ENCODE data around the gene NTRK2. TPM values are rescaled to one million over a fixed set of nuclear protein-coding genes. Genes with fewer than 3 reads are reported as not detected.
A peak's percentile ranks its signal among the peaks of the same experiment; 100 is the strongest.

The NTRK2 gene
- total RNA-seq, 1 donor from 2014 or later: 23.8 TPM

DNA sequence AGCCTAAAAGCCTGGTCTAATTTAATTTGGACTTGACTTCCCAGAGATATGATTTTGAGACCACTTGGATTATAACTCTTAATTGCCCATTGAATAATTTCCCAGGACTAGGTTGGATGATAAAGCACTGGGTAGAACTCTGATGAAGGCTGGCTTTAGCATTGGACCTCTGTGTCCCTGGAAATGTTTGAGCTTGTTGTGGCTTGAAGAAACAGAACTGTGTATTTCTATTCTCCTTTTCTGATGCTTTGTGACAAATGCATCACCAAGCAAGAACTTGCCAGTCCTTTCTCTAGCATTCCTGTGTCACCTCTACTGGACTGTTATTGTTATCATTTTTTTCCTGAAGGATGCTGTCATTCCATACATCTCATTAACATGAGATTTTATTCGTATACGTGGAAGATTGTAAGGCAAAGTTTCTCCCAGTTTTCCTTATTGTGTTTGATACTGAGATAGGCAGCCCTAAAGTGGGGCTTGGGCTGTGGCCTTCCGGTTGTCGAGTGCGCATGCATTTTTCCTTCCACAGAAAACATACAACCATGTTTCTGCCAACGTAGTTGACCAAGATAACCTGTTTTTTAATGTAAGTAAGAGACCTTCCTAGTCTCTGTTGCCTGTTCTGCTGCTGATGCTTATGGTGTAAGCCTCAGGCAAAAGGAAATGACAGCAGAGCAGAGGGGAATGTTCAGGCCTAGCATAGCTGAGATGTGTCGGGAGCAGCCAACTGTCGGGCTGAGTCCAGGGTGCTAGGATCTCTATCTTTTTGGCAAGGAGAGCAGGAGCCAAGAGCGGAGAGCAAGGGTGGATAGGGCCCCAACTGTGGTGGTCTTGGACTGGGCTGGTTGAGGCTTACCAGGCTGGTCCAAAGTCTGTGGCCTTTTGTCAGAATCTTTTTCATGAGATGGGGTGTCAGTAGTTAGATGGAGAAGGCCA lies 2.3 kb downstream of the NTRK2 start:
- peak overlapping the region; percentile 64 to 67 for H3K27ac ChIP-seq
- TF ChIP-seq, protein P1, sequence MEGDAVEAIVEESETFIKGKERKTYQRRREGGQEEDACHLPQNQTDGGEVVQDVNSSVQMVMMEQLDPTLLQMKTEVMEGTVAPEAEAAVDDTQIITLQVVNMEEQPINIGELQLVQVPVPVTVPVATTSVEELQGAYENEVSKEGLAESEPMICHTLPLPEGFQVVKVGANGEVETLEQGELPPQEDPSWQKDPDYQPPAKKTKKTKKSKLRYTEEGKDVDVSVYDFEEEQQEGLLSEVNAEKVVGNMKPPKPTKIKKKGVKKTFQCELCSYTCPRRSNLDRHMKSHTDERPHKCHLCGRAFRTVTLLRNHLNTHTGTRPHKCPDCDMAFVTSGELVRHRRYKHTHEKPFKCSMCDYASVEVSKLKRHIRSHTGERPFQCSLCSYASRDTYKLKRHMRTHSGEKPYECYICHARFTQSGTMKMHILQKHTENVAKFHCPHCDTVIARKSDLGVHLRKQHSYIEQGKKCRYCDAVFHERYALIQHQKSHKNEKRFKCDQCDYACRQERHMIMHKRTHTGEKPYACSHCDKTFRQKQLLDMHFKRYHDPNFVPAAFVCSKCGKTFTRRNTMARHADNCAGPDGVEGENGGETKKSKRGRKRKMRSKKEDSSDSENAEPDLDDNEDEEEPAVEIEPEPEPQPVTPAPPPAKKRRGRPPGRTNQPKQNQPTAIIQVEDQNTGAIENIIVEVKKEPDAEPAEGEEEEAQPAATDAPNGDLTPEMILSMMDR (IDR thresholded peaks at IDR 0.05): no peak
- no peaks in the 10 kb centered on the region for H3K9me3 ChIP-seq
- H3K27me3 ChIP-seq: no peaks in the 10 kb centered on the region
- intact Hi-C loops (cut with DNase I): loop anchor here (5.0 kb wide), 1 partner anchor 180 kb away; no protein-coding TSS in a partner anchor
- no peak for DNase-seq (ENCODE audit: low spot score in 2 of 2)
- H3K4me3 ChIP-seq: peak overlapping the region in 1 of 2 donors; percentile 77
- no peaks in the 10 kb centered on the region for H3K4me1 ChIP-seq
- H3K36me3 ChIP-seq: no peaks in the 10 kb centered on the region

- no peak overlapping the region for H3K4me3 ChIP-seq
- intact Hi-C loops (cut with DNase I): loop anchor here (5.0 kb wide), 1 partner anchor 178 kb away; no protein-coding TSS in a partner anchor
- no peaks in the 10 kb centered on the region for H3K36me3 ChIP-seq
- no peaks in the 10 kb centered on the region for H3K27me3 ChIP-seq
- no peak overlapping the region for H3K27ac ChIP-seq
- no peaks in the 10 kb centered on the region for H3K4me1 ChIP-seq
- DNase-seq (ENCODE audit: low spot score in 2 of 2): no peak
- no peaks in the 10 kb centered on the region for H3K9me3 ChIP-seq
- TF ChIP-seq, protein P1 (IDR thresholded peaks at IDR 0.05): no peak
Observed at GRCh38 chr9:84673806-84674205, 4.3 kb downstream of the NTRK2 start.

- Histone ChIP-seq H3K27ac (no peak overlapping the region), H3K27me3 (no peaks in the 10 kb centered on the region), H3K4me1 (no peaks in the 10 kb centered on the region), H3K4me3 (no peak overlapping the region), H3K36me3 (no peaks in the 10 kb centered on the region), H3K9me3 (no peaks in the 10 kb centered on the region)
- TF ChIP-seq, protein P1 (IDR thresholded peaks at IDR 0.05): no peak
- intact Hi-C loops (cut with DNase I): no loop called here
- no peak for DNase-seq (ENCODE audit: low spot score in 2 of 2)
Observed at GRCh38 chr9:84677080-84677479, 7.6 kb downstream of the NTRK2 start.

DNA sequence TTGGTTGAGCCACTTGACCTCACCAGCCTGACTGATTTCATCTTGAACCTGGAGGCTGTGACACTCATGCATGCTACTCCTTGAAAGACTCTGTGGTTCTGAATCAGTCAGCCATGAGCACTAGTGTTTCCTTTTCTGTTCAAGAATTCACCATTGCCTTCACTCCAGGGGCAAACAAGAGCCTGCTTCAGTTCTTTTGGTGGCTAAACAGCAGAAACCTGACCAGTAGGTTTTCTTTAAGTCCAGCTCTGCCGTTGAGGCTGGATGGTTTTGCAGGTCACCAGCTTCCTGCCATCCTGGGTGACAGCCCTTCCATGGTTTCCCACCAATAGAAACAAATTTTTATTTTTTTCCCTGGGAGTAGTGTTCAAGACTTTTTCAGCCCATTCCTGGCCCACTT lies 10.0 kb downstream of the NTRK2 start:
- Histone ChIP-seq H3K27ac (no peak overlapping the region), H3K4me3 (no peak overlapping the region), H3K9me3 (no peaks in the 10 kb centered on the region), H3K4me1 (no peaks in the 10 kb centered on the region), H3K27me3 (no peaks in the 10 kb centered on the region), H3K36me3 (no peaks in the 10 kb centered on the region)
- DNase-seq (ENCODE audit: low spot score in 2 of 2): no peak
- intact Hi-C loops (cut with DNase I): no loop called here
- TF ChIP-seq, protein P1 (IDR thresholded peaks at IDR 0.05): no peak

GRCh38 chr9:84681516-84682285 lies 12.2 kb downstream of the NTRK2 start:
- H3K27ac ChIP-seq: no peak overlapping the region
- no peak overlapping the region for H3K4me3 ChIP-seq
- H3K4me1 ChIP-seq: no peaks in the 10 kb centered on the region
- TF ChIP-seq, protein P1 (IDR thresholded peaks at IDR 0.05): no peak
- H3K36me3 ChIP-seq: no peaks in the 10 kb centered on the region
- no peaks in the 10 kb centered on the region for H3K9me3 ChIP-seq
- H3K27me3 ChIP-seq: no peaks in the 10 kb centered on the region
- no peak for DNase-seq (ENCODE audit: low spot score in 2 of 2)
- intact Hi-C loops (cut with DNase I): no loop called here

Data from ascending aorta (tissue), 2 donors.